GM18511 (cell line): Measurements from ENCODE around the gene RAP2C.
"Not testable (repeated sequence)": the region's sequence is repeated elsewhere in the genome, so short reads cannot be mapped to it uniquely, and the experiment has no call there.

ENCODE experiments used
- ATAC-seq: cut with Tn5 transposase; IDR thresholded peaks from one replicate; pipeline ENCODE4 v1.9.1; 2021; ENCODE audit warnings: mild to moderate bottlenecking, moderate library complexity; ENCODE audit not compliant: unreplicated experiment

RAP2C gene

DNA sequence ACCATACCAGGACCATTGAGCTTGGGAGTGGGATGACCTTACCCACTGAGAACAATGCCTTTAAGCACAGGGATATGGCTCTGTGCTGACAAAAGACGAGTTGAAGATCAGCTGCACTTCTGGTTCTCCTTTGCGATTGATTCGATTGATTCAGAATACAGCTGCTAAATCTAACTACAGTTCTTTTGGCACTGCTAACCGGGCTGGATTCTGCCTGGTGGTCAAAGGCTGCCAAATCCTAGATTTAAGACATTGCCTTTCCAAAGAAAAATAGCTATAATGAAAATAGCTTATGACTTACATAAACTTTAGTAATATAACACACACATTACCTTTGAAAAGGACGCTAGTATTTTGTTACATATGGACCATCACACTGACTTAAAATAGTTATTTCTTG is 18.3 kb downstream of the RAP2C start:
- no peak for ATAC-seq

DNA sequence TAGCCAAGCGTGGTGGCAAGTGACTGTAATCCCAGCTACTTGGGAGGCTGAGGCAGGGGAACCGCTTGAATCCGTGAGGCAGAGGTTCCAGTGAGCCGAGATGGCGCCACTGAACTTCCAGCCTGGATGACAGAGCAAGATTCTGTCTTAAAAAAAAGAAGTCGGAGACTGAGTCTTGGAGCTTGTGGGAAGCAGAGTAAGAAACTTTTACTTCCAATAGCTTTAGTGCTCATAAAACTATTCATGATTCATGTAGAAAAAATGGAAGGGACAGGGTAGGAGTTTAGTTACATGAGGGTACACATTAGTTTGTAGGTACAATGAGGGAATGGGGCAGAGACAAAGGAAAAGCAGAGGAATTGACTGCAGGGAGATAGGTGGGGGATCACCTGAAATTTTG is 19.3 kb downstream of the RAP2C start:
- ATAC-seq = no peak

DNA sequence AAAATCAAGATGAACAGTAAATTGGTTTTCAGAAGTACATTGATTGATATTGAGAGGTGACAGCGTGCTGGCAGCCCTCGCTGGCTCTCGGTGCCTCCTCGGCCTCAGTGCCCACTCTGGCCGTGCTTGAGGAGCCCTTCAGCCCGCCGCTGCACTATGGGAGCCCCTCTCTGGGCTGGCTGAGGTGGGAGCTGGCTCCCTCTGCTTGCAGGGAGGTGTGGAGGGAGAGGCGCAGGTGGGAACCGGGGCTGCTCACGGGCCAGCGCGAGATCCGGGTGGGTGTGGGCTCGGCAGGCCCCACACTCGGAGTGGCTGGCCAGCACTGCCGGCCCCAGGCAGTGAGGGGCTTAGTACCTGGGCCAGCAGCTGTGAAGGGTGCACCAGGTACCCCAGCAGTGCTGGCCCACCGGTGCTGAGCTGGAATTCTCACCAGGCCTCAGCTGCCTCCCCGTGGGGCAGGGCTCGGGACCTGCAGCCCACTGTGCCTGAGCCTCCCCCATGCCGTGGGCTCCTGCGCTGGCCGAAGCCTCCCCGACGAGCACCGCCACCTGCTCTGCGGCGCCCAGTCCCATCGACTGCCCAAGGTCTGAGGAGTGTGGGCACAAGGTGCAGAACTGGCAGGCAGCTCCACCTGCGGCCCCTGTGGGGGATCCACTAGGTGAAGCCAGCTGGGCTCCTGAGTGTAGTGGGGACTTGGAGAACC is 25.2 kb downstream of the RAP2C start:
- no peak for ATAC-seq

DNA sequence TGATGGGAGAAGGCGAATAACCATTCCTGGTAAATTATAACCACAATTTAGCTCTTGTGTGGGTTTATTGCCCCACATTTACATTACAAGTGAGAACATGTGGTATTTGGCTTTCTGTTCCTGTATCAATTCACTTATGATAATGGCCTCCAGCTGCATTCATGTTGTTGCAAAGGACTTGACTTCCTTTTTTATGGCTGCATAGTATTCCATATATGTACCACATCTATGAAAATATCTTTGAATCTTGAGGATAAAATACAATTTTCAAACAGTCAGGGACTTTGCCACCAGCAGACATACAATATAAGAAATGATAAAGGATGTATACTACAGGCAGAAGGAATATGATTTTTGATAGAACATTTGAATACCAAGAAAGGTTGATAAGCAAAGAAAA is 27.3 kb downstream of the RAP2C start:
- no peak for ATAC-seq

DNA sequence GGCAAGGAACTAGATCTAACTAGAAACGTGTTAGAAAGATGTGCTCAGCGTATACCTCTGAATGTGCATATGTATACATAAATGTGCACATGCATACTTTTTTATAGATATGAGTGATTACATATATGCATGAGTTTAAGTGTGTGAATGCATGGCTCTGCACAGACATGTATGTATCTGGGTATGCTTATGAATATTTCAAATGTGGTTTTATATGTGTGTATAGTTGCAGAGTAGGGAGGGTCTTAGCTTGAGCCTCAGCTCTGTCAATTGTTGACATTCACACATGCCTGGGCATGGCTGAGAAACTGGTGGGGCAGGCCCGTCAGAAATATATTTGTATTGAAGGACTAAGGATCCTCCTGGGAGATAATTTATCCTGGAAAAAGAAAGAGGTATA is 31.1 kb downstream of the RAP2C start:
- ATAC-seq = no peak

DNA sequence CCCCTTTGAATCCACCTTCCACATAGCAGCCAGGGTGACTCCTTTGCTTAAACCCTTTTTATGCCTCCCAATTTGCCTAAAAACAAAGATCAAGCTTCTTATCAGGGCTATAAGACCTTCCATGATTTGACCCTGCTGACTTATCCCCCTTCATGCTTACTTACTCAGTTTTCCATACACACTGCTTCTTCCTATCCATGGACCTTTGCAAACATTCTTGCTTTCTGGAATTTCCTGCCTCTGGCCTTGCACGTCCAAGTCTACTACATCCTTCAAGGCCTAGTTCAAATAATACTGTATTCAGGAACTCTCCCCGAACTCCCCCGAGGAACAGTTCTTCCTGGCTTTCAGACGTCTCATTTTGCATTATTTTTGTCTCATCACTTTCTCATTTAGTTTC is 31.8 kb downstream of the RAP2C start:
- ATAC-seq = no peak

GRCh38 chrX:132184871-132185270 is 34.4 kb downstream of the RAP2C start:
- ATAC-seq = no peak

GRCh38 chrX:132181364-132181763 is 37.9 kb downstream of the RAP2C start:
- no peak for ATAC-seq

DNA sequence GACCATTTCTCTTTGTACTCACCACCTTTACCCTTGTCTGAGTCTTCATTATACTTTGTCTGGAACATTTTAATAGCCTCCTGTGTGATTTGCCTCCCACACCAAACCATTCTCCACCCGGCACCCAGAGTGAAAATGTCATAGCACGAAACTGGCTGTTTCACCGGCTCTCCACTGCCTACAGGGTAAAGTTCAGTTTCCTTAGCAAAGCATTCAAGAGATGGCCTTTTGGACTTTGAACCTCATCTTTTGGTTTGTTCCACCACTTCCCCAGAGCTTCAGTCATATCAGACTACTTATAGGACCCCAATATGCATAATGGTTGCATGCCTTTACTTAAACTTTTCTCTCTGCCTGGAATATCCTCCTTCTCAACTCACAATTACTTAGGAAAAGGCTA is 38.3 kb downstream of the RAP2C start:
- no peak for ATAC-seq

DNA sequence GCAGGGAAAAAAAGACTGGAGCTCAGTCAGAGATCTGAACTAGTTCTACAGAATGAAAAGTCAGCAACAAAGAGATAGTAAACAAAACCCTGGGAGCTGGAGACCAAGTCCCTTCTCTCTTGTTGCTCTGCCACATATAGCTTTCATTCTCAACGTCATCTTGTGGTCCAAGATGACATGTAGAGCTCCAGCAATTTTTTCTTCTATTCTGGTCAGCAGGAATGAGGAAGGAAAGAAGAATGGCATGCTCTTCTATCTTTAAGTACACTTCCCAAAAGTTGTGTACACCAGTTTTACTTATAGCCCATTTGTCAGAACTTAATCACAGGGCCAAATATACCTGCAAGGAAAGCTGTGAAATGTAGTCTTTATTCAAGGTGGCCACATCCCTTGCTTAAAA is 45.6 kb downstream of the RAP2C start:
- no peak for ATAC-seq

DNA sequence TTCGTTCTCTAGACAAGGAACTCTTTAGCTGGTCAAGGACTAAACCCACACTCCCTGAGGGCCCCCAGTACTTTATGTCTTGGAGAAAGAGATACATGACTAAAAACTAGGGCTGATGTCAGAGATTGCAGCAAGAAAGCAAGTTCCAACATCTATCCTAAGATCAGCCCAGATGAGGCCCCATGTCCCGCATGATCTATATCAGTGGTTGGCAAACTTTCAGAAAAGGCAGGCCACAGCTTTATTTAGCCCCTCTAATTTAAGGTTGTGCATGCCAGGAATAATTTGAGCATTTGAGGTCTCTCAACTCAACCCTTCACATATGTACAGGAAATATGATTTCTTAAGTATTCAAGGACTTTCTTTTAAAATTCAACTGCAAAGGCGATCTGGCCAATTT is 47.4 kb downstream of the RAP2C start:
- no peak for ATAC-seq

- ATAC-seq = no peak
These were observed 47.8 kb downstream of the RAP2C start for GRCh38 chrX:132171478-132171877.

DNA sequence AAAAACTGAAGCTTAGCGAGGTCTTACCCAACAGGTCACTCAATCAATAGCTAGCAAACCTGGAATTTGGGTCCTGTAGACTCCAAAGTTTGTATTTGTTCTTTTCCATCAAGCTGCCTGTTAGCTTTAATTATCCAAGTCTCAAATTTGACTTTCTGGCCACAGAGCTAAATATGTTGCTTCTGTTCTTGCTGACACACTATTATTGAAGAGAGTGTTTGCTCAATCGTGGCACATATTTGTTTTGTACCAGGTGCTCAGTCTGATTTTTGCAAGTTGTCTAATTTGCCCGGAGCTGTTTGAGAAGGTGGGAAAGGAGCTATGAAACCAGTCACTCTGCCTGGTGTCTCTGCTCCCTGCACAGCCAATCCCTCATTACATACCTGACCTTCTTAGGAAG is 49.7 kb downstream of the RAP2C start:
- no peak for ATAC-seq

GRCh38 chrX:132165651-132166050 is 53.6 kb downstream of the RAP2C start:
- ATAC-seq = no peak

GRCh38 chrX:132165005-132165404 is 54.2 kb downstream of the RAP2C start:
- no peak for ATAC-seq

GRCh38 chrX:132163094-132163493 is 56.2 kb downstream of the RAP2C start:
- ATAC-seq = not testable (repeated sequence)

DNA sequence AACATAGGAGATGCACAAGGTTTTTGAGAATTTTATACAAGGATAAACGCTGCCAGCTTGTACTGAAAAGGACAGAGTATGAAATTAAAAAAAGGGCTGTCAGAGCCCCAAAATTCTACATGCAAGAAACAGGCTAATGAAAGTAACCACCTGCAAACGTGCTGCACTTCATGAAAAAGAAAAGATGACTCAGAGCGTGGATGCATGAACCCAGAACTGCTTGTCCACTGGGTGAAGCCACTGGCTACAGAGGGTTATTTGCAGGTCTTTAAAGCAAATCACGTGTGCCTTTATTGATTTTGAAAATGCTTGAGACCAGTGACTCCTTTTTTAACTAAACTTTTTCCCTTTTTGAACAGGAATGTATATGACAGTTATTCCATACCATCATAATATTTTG is 66.1 kb downstream of the RAP2C start:
- ATAC-seq = no peak
